ENCODE results near the gene ZNF280A.

The ZNF280A gene

DNA sequence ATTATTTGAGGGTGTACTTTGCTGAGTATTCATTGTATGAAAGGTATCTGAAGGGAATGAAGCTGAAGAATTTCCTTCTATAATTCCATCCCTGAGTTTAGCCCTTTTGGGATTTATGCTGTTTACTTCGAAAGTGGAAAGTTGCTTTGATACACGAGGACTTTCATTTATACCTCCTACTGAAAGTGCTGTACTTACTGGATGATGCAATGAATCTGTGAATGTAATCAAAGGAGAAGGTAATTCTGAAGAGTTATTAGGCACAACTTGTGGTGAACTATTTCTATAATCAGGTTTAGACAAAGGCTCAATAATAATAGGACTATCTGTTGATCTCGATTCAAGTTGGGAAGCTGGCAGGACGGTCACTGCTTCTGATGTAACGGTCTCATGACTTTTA lies 31.3 kb downstream of the ZNF280A start:
- no peak for ATAC-seq
- TF ChIP-seq RARB (CRISPR knock-in tag; IDR thresholded peaks at IDR 0.05): no peak
- TF ChIP-seq ISL1 (CRISPR knock-in tag; IDR thresholded peaks at IDR 0.05): no peak
- no peak for TF ChIP-seq TCF4 (CRISPR knock-in tag; IDR thresholded peaks at IDR 0.05; ENCODE audit: borderline replicate concordance)
- TF ChIP-seq, protein P1, sequence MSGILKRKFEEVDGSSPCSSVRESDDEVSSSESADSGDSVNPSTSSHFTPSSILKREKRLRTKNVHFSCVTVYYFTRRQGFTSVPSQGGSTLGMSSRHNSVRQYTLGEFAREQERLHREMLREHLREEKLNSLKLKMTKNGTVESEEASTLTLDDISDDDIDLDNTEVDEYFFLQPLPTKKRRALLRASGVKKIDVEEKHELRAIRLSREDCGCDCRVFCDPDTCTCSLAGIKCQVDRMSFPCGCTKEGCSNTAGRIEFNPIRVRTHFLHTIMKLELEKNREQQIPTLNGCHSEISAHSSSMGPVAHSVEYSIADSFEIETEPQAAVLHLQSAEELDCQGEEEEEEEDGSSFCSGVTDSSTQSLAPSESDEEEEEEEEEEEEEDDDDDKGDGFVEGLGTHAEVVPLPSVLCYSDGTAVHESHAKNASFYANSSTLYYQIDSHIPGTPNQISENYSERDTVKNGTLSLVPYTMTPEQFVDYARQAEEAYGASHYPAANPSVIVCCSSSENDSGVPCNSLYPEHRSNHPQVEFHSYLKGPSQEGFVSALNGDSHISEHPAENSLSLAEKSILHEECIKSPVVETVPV (CRISPR knock-in tag; IDR thresholded peaks at IDR 0.05): no peak
- no peak for TF ChIP-seq ZFP30 (CRISPR knock-in tag; IDR thresholded peaks at IDR 0.05)
- TF ChIP-seq CSDC2 (CRISPR knock-in tag; IDR thresholded peaks at IDR 0.05): no peak
- no peak for TF ChIP-seq ARNTL (CRISPR knock-in tag; IDR thresholded peaks at IDR 0.05; ENCODE audit: borderline replicate concordance, low read depth)
- TF ChIP-seq, protein P2, sequence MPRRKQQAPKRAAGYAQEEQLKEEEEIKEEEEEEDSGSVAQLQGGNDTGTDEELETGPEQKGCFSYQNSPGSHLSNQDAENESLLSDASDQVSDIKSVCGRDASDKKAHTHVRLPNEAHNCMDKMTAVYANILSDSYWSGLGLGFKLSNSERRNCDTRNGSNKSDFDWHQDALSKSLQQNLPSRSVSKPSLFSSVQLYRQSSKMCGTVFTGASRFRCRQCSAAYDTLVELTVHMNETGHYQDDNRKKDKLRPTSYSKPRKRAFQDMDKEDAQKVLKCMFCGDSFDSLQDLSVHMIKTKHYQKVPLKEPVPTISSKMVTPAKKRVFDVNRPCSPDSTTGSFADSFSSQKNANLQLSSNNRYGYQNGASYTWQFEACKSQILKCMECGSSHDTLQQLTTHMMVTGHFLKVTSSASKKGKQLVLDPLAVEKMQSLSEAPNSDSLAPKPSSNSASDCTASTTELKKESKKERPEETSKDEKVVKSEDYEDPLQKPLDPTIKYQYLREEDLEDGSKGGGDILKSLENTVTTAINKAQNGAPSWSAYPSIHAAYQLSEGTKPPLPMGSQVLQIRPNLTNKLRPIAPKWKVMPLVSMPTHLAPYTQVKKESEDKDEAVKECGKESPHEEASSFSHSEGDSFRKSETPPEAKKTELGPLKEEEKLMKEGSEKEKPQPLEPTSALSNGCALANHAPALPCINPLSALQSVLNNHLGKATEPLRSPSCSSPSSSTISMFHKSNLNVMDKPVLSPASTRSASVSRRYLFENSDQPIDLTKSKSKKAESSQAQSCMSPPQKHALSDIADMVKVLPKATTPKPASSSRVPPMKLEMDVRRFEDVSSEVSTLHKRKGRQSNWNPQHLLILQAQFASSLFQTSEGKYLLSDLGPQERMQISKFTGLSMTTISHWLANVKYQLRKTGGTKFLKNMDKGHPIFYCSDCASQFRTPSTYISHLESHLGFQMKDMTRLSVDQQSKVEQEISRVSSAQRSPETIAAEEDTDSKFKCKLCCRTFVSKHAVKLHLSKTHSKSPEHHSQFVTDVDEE (CRISPR knock-in tag; IDR thresholded peaks at IDR 0.05): no peak
- TF ChIP-seq ESRRG (CRISPR knock-in tag; IDR thresholded peaks at IDR 0.05): no peak
- TF ChIP-seq, protein P3, sequence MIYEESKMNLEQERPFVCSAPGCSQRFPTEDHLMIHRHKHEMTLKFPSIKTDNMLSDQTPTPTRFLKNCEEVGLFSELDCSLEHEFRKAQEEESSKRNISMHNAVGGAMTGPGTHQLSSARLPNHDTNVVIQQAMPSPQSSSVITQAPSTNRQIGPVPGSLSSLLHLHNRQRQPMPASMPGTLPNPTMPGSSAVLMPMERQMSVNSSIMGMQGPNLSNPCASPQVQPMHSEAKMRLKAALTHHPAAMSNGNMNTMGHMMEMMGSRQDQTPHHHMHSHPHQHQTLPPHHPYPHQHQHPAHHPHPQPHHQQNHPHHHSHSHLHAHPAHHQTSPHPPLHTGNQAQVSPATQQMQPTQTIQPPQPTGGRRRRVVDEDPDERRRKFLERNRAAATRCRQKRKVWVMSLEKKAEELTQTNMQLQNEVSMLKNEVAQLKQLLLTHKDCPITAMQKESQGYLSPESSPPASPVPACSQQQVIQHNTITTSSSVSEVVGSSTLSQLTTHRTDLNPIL (CRISPR knock-in tag; IDR thresholded peaks at IDR 0.05; ENCODE audit: low read depth): no peak
- no peak for TF ChIP-seq ZNF8 (CRISPR knock-in tag; IDR thresholded peaks at IDR 0.05)
- no peak for TF ChIP-seq BACH2 (CRISPR knock-in tag; IDR thresholded peaks at IDR 0.05; ENCODE audit: borderline replicate concordance)
- TF ChIP-seq ZNF70 (CRISPR knock-in tag; IDR thresholded peaks at IDR 0.05): no peak
- TF ChIP-seq OSR1 (CRISPR knock-in tag; IDR thresholded peaks at IDR 0.05): no peak
- TF ChIP-seq, protein P4, sequence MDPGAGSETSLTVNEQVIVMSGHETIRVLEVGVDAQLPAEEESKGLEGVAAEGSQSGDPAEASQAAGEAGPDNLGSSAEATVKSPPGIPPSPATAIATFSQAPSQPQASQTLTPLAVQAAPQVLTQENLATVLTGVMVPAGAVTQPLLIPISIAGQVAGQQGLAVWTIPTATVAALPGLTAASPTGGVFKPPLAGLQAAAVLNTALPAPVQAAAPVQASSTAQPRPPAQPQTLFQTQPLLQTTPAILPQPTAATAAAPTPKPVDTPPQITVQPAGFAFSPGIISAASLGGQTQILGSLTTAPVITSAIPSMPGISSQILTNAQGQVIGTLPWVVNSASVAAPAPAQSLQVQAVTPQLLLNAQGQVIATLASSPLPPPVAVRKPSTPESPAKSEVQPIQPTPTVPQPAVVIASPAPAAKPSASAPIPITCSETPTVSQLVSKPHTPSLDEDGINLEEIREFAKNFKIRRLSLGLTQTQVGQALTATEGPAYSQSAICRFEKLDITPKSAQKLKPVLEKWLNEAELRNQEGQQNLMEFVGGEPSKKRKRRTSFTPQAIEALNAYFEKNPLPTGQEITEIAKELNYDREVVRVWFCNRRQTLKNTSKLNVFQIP (CRISPR knock-in tag; IDR thresholded peaks at IDR 0.05; ENCODE audit: borderline replicate concordance, low read depth): no peak
- no peak for TF ChIP-seq GLIS3 (CRISPR knock-in tag; IDR thresholded peaks at IDR 0.05)
- no peak for TF ChIP-seq TOX (CRISPR knock-in tag; IDR thresholded peaks at IDR 0.05; ENCODE audit: borderline replicate concordance)
- TF ChIP-seq ZNF565 (CRISPR knock-in tag; conservative IDR thresholded peaks at IDR 0.05; ENCODE audit: low read depth): no peak

DNA sequence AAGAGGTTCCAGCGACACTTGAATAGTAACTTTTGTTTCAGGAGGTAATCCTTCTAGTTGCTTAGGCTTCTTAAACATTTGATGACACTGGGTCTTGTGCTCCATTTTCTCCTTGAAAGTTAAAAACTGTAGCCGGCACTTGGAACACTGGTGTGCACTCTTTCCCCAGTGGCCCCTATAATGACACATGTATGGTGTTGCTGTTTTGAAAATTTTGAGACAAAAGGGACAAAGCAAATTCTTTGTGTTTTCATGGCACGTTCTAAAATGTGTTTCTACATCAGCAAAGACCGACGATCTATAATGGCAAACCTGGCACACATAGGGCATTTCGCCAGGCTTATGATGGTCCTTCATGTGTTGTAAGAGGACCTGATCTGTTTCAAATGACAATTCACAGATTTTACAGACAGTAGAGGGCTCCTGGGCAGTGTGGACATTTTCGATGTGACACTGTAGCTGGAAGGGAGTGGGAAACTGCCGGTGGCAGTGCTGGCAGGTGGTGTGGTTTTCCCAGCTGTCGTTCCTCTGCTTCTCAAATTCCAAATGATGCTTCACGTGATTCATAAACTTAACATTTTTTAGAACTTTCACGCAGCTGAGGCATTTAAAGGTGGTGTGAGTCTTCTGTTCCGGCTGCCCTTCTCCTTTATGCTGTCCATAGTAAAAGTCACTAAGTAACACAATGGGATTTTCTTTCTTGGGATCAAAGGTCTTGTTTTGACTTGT lies 32.0 kb downstream of the ZNF280A start:
- TF ChIP-seq ESRRG (CRISPR knock-in tag; IDR thresholded peaks at IDR 0.05) (no peak), ZFP30 (CRISPR knock-in tag; IDR thresholded peaks at IDR 0.05) (no peak), BACH2 (CRISPR knock-in tag; IDR thresholded peaks at IDR 0.05; ENCODE audit: borderline replicate concordance) (no peak), SNAI2 (CRISPR knock-in tag; IDR thresholded peaks at IDR 0.05) (no peak), CSDC2 (CRISPR knock-in tag; IDR thresholded peaks at IDR 0.05) (no peak), TOX (CRISPR knock-in tag; IDR thresholded peaks at IDR 0.05; ENCODE audit: borderline replicate concordance) (no peak), ZNF565 (CRISPR knock-in tag; conservative IDR thresholded peaks at IDR 0.05; ENCODE audit: low read depth) (no peak), RARB (CRISPR knock-in tag; IDR thresholded peaks at IDR 0.05) (no peak), ZC3H10 (CRISPR knock-in tag; IDR thresholded peaks at IDR 0.05) (no peak), ZNF70 (CRISPR knock-in tag; IDR thresholded peaks at IDR 0.05) (no peak)
- TF ChIP-seq, protein P4 (CRISPR knock-in tag; IDR thresholded peaks at IDR 0.05; ENCODE audit: borderline replicate concordance, low read depth): no peak
- TF ChIP-seq, protein P5, sequence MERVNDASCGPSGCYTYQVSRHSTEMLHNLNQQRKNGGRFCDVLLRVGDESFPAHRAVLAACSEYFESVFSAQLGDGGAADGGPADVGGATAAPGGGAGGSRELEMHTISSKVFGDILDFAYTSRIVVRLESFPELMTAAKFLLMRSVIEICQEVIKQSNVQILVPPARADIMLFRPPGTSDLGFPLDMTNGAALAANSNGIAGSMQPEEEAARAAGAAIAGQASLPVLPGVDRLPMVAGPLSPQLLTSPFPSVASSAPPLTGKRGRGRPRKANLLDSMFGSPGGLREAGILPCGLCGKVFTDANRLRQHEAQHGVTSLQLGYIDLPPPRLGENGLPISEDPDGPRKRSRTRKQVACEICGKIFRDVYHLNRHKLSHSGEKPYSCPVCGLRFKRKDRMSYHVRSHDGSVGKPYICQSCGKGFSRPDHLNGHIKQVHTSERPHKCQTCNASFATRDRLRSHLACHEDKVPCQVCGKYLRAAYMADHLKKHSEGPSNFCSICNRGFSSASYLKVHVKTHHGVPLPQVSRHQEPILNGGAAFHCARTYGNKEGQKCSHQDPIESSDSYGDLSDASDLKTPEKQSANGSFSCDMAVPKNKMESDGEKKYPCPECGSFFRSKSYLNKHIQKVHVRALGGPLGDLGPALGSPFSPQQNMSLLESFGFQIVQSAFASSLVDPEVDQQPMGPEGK (CRISPR knock-in tag; IDR thresholded peaks at IDR 0.05; ENCODE audit: borderline replicate concordance): no peak
- TF ChIP-seq, protein P2 (CRISPR knock-in tag; IDR thresholded peaks at IDR 0.05): no peak
- ATAC-seq: no peak

Measured in SK-N-SH treated with all-trans-retinoic acid at 6 μM for 48 hours (cell line).